RWPE2 (cell line): ENCODE results near the gene SH3PXD2A.
A peak's percentile ranks its signal among the peaks of the same experiment; 100 is the strongest.

Experiments used
- ATAC-seq: fragments of 200-7000 bp; cut with Tn5 transposase; 3 replicates; pipeline ENCODE4 v1.9.1; 2021; ENCODE audit warnings: low read depth
- DNase-seq: peaks from one replicate; pipeline ENCODE4 v3.0.0-alpha.2; 2020; ENCODE audit warnings: low spot score
- H3K27ac ChIP-seq: fragments of 450-650 bp; 2 replicates; pipeline ENCODE4 v1.5.1; 2017; ENCODE audit warnings: mild to moderate bottlenecking; ENCODE audit not compliant: poor library complexity, severe bottlenecking
- H3K27me3 ChIP-seq: fragments of 250-450 bp; sonication (Bioruptor Pico); 2 replicates; pipeline ENCODE4 v1.5.1; 2021; ENCODE audit warnings: mild to moderate bottlenecking, moderate library complexity; ENCODE audit not compliant: insufficient read depth, poor library complexity, severe bottlenecking
- H3K36me3 ChIP-seq: fragments of 250-450 bp; sonication (Bioruptor Pico); 2 replicates; pipeline ENCODE4 v1.5.1; 2020; ENCODE audit warnings: low read depth, mild to moderate bottlenecking, moderate library complexity
- H3K4me1 ChIP-seq: fragments of 250-450 bp; sonication (Bioruptor Pico); 2 replicates; pipeline ENCODE4 v1.5.1; 2021; ENCODE audit warnings: mild to moderate bottlenecking, moderate library complexity; ENCODE audit not compliant: insufficient read depth, poor library complexity, severe bottlenecking
- H3K4me3 ChIP-seq: fragments of 250-450 bp; sonication (Bioruptor Pico); 2 replicates; pipeline ENCODE4 v1.5.1; 2021; ENCODE audit warnings: mild to moderate bottlenecking, moderate library complexity; ENCODE audit not compliant: severe bottlenecking
- H3K9me3 ChIP-seq: fragments of 250-450 bp; sonication (Bioruptor Pico); 2 replicates; pipeline ENCODE4 v1.5.1; 2021; ENCODE audit warnings: mild to moderate bottlenecking, moderate library complexity; ENCODE audit not compliant: severe bottlenecking
- TF ChIP-seq, protein P1 (sequence below): fragments of 450-650 bp; IDR thresholded peaks from one replicate; pipeline ENCODE4 v1.5.1; 2017; ENCODE audit warnings: mild to moderate bottlenecking, moderate library complexity; ENCODE audit not compliant: poor library complexity, severe bottlenecking

Gene SH3PXD2A

DNA sequence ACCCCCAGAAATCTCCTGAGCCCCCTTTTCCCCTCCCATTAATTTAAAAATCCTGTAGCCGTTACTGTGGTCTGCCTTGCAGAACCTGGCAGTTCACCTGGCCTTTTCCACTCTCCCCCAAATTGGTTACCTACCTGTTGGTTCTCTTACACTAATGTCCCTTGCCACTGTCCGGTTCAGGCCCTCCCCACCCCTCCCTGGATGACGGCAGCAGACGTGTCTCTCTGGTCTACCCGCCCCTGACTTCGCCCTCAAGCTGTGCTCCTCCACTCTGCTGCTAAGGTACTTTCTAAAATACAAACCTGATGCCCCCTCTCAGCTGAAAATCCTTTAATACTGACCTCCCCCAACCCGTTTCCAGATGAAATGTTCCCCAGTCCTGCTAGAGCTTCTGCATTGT, 15.6 kb upstream of the SH3PXD2A start:
- H3K9me3 ChIP-seq: no peaks in the 10 kb centered on the region
- ATAC-seq: no peak
- peak overlapping the region; percentile 100 for H3K27ac ChIP-seq
- TF ChIP-seq, protein P1, sequence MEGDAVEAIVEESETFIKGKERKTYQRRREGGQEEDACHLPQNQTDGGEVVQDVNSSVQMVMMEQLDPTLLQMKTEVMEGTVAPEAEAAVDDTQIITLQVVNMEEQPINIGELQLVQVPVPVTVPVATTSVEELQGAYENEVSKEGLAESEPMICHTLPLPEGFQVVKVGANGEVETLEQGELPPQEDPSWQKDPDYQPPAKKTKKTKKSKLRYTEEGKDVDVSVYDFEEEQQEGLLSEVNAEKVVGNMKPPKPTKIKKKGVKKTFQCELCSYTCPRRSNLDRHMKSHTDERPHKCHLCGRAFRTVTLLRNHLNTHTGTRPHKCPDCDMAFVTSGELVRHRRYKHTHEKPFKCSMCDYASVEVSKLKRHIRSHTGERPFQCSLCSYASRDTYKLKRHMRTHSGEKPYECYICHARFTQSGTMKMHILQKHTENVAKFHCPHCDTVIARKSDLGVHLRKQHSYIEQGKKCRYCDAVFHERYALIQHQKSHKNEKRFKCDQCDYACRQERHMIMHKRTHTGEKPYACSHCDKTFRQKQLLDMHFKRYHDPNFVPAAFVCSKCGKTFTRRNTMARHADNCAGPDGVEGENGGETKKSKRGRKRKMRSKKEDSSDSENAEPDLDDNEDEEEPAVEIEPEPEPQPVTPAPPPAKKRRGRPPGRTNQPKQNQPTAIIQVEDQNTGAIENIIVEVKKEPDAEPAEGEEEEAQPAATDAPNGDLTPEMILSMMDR: no peak
- H3K4me3 ChIP-seq: no peak overlapping the region
- no peaks in the 10 kb centered on the region for H3K27me3 ChIP-seq
- H3K36me3 ChIP-seq: no peaks in the 10 kb centered on the region
- DNase-seq: no peak
- H3K4me1 ChIP-seq: peaks cover 36% of the 10 kb centered on the region

DNA sequence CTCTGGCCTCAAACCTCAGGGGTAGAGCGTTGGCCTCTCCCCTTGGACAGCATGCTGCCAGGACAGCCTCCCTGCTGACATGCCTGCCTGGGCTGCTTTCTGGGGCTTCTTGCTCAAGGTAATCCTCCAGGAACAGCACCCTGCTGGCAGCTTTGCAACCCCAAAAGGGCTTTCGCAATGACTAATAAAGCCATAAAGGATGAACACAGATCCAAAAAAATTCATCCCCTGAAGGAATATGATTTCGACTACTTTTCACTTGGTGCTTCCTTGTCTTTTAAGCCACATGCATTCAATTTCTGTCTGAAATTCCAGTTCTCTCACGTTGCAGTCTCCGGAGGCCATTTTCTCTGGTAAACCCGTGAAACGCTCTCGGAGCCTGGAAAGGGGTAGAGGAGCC, 15.1 kb upstream of the SH3PXD2A start:
- peak; percentile 90 for DNase-seq
- peak; percentile 58 for ATAC-seq

DNA sequence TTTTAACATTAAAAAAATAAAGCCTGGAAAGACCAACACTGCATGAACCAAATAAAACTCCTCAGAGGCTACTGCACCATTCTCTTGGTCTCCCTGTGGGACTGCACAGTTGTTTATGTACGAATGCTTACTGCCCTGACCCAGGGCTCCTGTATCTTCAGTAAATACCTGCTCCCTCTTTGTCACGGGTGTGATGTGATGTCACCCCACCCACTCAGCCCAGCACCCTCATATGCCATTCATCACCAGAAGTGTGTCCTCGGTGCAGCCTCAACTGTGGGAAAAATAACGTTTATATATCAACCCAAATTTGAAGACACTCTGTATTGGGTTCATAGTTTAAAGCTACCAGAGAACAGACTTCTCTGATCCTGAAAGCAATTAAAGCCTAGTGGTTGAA, 14.0 kb upstream of the SH3PXD2A start:
- Histone ChIP-seq H3K4me1 (peaks cover 36% of the 10 kb centered on the region), H3K36me3 (no peaks in the 10 kb centered on the region), H3K27me3 (no peaks in the 10 kb centered on the region), H3K9me3 (peaks cover 1% of the 10 kb centered on the region), H3K4me3 (no peak overlapping the region), H3K27ac (peak overlapping the region; percentile 100)
- DNase-seq (no peak), ATAC-seq (no peak)
- TF ChIP-seq, protein P1: no peak

More for the DNA sequence above, 15.1 kb upstream of the SH3PXD2A start:
- TF ChIP-seq, protein P1: no peak
- no peaks in the 10 kb centered on the region for H3K36me3 ChIP-seq
- no peak overlapping the region for H3K4me3 ChIP-seq
- no peaks in the 10 kb centered on the region for H3K9me3 ChIP-seq
- peaks cover 36% of the 10 kb centered on the region for H3K4me1 ChIP-seq
- H3K27me3 ChIP-seq: no peaks in the 10 kb centered on the region
- peak overlapping the region; percentile 100 for H3K27ac ChIP-seq

DNA sequence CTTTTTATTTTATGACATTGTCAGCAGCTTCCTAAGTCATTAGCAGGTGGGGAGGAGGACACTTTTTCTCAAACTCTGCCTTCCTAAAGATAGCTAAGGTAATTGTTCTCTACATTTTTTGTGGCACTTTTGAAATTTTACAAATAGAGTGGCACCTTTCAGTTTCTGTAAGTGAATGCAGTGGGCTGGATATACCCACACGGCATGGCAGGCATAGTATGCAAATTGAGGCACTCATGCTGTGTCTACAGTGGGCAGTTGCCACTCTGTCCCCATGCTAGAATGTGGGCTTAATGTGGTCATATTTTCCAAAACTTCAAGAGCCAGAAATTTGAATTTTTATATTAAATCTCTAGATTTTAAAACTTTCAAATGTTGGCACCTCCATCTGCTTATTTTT, 12.8 kb upstream of the SH3PXD2A start:
- H3K36me3 ChIP-seq: no peaks in the 10 kb centered on the region
- no peaks in the 10 kb centered on the region for H3K27me3 ChIP-seq
- no peak overlapping the region for H3K4me3 ChIP-seq
- TF ChIP-seq, protein P1: no peak
- ATAC-seq (no peak), DNase-seq (no peak)
- peak overlapping the region; percentile 100 for H3K27ac ChIP-seq
- H3K9me3 ChIP-seq: peaks cover 4% of the 10 kb centered on the region
- H3K4me1 ChIP-seq: peaks cover 34% of the 10 kb centered on the region

DNA sequence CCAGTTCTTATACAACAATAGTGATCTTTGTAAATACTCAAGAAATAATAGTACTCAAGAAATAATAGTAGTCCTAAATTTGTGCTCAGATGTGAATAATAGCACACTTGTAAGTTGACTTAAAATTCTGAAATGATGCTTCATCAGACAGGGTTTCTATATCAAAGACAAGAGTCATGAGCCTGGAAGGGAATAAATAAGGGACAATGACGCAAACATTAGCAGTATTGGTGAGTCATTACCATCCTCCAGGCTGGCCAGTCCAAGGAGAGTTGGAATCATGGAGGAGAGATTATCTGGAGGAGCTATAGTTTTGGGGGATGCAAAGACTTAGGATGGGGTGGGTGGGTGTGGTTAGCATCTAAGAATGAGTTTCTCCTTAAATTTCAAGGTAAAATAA, 6.1 kb upstream of the SH3PXD2A start:
- H3K9me3 ChIP-seq: peaks cover 4% of the 10 kb centered on the region
- DNase-seq (no peak), ATAC-seq (peak; percentile 48)
- TF ChIP-seq, protein P1: no peak
- no peaks in the 10 kb centered on the region for H3K36me3 ChIP-seq
- H3K27ac ChIP-seq: peak overlapping the region; percentile 89
- no peaks in the 10 kb centered on the region for H3K27me3 ChIP-seq
- H3K4me3 ChIP-seq: no peak overlapping the region
- H3K4me1 ChIP-seq: peaks cover 24% of the 10 kb centered on the region
